Measurements from ENCODE around the gene PDE4A.
"Not testable (repeated sequence)": the region's sequence is repeated elsewhere in the genome, so short reads cannot be mapped to it uniquely, and the experiment has no call there.

PDE4A gene

GRCh38 chr19:10453852-10454251, 33.5 kb downstream of the PDE4A start:
- Histone ChIP-seq H3K27ac (ENCODE audit: low read depth, low read length) (no peak overlapping the region), H3K4me3 (ENCODE audit: low read depth in 1 of 2, low read length in 2 of 2) (no peak overlapping the region), H3K36me3 (ENCODE audit: insufficient read depth, low read length) (peaks cover 4% of the 10 kb centered on the region), H3K9ac (ENCODE audit: low read length) (no peak overlapping the region), H3K9me3 (ENCODE audit: low read length) (no peaks in the 10 kb centered on the region), H3K4me1 (ENCODE audit: insufficient read depth, low read length) (no peaks in the 10 kb centered on the region), H3K27me3 (ENCODE audit: control insufficient read depth in 1 of 2, insufficient read depth in 2 of 2, low read length in 2 of 2) (no peaks in the 10 kb centered on the region)

DNA sequence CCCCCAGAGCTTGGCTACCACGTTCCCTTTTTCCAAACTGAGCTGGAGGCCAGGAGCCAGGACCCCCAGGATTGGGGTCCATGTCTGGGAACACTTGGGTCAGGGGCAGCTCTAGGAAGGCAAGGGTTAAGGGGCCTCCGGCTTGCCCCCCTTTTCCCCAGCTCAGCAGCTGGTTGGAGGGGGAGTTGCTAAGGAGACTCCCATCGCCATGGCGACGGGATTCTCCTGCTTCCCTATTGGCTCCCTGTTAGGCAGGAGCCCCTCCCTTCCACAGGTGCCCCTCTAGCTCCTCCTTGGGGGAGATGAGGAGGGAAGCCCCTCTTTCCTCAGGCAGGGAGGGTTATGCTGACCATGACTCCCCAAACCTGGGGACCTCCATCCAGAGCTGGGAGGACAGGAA, 33.9 kb downstream of the PDE4A start:
- no peak overlapping the region for H3K27ac ChIP-seq (ENCODE audit: low read depth, low read length)
- H3K36me3 ChIP-seq (ENCODE audit: insufficient read depth, low read length): no peaks in the 10 kb centered on the region
- H3K9ac ChIP-seq (ENCODE audit: low read length): no peak overlapping the region
- H3K4me1 ChIP-seq (ENCODE audit: insufficient read depth, low read length): no peaks in the 10 kb centered on the region
- no peaks in the 10 kb centered on the region for H3K27me3 ChIP-seq (ENCODE audit: control insufficient read depth in 1 of 2, insufficient read depth in 2 of 2, low read length in 2 of 2)
- H3K9me3 ChIP-seq (ENCODE audit: low read length): no peaks in the 10 kb centered on the region
- no peak overlapping the region for H3K4me3 ChIP-seq (ENCODE audit: low read depth in 1 of 2, low read length in 2 of 2)

GRCh38 chr19:10458733-10459132, 38.4 kb downstream of the PDE4A start:
- H3K27me3 ChIP-seq (ENCODE audit: control insufficient read depth in 1 of 2, insufficient read depth in 2 of 2, low read length in 2 of 2); H3K9me3 ChIP-seq (ENCODE audit: low read length); H3K27ac ChIP-seq (ENCODE audit: low read depth, low read length); H3K4me1 ChIP-seq (ENCODE audit: insufficient read depth, low read length); H3K9ac ChIP-seq (ENCODE audit: low read length); H3K36me3 ChIP-seq (ENCODE audit: insufficient read depth, low read length); H3K4me3 ChIP-seq (ENCODE audit: low read depth in 1 of 2, low read length in 2 of 2): not testable (repeated sequence)

DNA sequence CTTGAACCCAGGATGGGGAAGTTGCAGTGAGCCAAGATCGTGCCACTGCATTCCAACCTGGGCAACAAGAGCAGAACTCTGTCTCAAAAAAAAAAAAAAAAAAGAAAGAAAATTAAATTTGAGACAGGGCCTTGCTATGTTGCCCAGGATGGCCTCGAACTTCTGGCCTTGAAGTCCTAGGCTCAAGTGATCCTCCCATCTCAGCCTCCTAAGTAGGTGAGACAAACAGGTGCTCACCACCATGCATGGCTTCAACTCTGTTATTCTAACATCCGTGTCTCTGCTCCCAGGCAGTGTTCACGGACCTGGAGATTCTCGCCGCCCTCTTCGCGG, 40.3 kb downstream of the PDE4A start:
- Histone ChIP-seq H3K36me3 (ENCODE audit: insufficient read depth, low read length) (peaks cover 15% of the 10 kb centered on the region), H3K9ac (ENCODE audit: low read length) (no peak overlapping the region), H3K9me3 (ENCODE audit: low read length) (no peaks in the 10 kb centered on the region), H3K4me1 (ENCODE audit: insufficient read depth, low read length) (peaks cover 5% of the 10 kb centered on the region), H3K4me3 (ENCODE audit: low read depth in 1 of 2, low read length in 2 of 2) (peak overlapping the region in 1 of 2 donors; percentile 26), H3K27ac (ENCODE audit: low read depth, low read length) (no peak overlapping the region), H3K27me3 (ENCODE audit: control insufficient read depth in 1 of 2, insufficient read depth in 2 of 2, low read length in 2 of 2) (no peaks in the 10 kb centered on the region)

DNA sequence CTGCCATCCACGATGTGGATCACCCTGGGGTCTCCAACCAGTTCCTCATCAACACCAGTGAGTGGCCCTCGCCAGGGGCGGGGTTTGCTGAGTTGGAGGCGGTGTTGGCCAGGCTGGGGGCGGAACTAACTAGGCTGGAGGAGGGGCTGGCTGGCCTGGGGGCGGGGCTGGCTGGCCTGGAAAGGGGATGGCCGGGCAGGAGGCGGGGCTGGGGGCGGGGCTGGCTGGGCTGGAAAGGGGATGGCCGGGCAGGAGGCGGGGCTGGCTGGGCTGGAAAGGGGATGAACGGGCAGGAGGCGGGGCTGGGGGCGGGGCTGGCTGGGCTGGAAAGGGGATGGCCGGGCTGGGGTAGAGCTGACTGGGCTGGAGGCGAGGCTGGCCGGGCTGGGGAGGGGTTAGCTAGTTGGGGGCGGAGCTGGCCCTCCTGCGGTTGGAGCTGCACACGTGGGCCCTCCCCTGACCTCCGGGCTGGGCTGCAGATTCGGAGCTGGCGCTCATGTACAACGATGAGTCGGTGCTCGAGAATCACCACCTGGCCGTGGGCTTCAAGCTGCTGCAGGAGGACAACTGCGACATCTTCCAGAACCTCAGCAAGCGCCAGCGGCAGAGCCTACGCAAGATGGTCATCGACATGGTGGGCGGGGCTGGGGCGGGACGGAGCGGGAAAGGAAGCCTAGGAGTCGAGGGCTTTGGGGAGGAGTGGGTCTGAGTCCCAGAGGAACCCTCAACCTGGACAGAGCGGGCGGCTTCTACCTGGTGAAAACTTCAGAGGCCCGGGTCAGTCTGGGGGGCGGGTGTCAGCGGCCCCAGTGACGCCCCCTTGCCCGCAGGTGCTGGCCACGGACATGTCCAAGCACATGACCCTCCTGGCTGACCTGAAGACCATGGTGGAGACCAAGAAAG, 41.0 kb downstream of the PDE4A start:
- Histone ChIP-seq H3K36me3 (ENCODE audit: insufficient read depth, low read length) (peaks cover 15% of the 10 kb centered on the region), H3K9me3 (ENCODE audit: low read length) (no peaks in the 10 kb centered on the region), H3K4me3 (ENCODE audit: low read depth in 1 of 2, low read length in 2 of 2) (peak overlapping the region; percentile 26 to 59), H3K4me1 (ENCODE audit: insufficient read depth, low read length) (peaks cover 5% of the 10 kb centered on the region), H3K9ac (ENCODE audit: low read length) (no peak overlapping the region), H3K27ac (ENCODE audit: low read depth, low read length) (no peak overlapping the region), H3K27me3 (ENCODE audit: control insufficient read depth in 1 of 2, insufficient read depth in 2 of 2, low read length in 2 of 2) (no peaks in the 10 kb centered on the region)

- not testable (repeated sequence) for H3K4me3 ChIP-seq (ENCODE audit: low read depth in 1 of 2, low read length in 2 of 2); H3K9ac ChIP-seq (ENCODE audit: low read length); H3K27me3 ChIP-seq (ENCODE audit: control insufficient read depth in 1 of 2, insufficient read depth in 2 of 2, low read length in 2 of 2); H3K4me1 ChIP-seq (ENCODE audit: insufficient read depth, low read length); H3K27ac ChIP-seq (ENCODE audit: low read depth, low read length); H3K9me3 ChIP-seq (ENCODE audit: low read length)
- H3K36me3 ChIP-seq (ENCODE audit: insufficient read depth, low read length): peaks cover 22% of the 10 kb centered on the region
Observed at GRCh38 chr19:10462042-10462441, 41.7 kb downstream of the PDE4A start.

- H3K9me3 ChIP-seq (ENCODE audit: low read length): no peaks in the 10 kb centered on the region
- H3K4me1 ChIP-seq (ENCODE audit: insufficient read depth, low read length): peaks cover 5% of the 10 kb centered on the region
- H3K4me3 ChIP-seq (ENCODE audit: low read depth in 1 of 2, low read length in 2 of 2): no peak overlapping the region
- no peak overlapping the region for H3K27ac ChIP-seq (ENCODE audit: low read depth, low read length)
- no peaks in the 10 kb centered on the region for H3K27me3 ChIP-seq (ENCODE audit: control insufficient read depth in 1 of 2, insufficient read depth in 2 of 2, low read length in 2 of 2)
- peaks cover 25% of the 10 kb centered on the region for H3K36me3 ChIP-seq (ENCODE audit: insufficient read depth, low read length)
- H3K9ac ChIP-seq (ENCODE audit: low read length): no peak overlapping the region
Observed at GRCh38 chr19:10462557-10462956, 42.2 kb downstream of the PDE4A start.

- Histone ChIP-seq H3K9ac (ENCODE audit: low read length) (no peak overlapping the region), H3K4me1 (ENCODE audit: insufficient read depth, low read length) (peaks cover 5% of the 10 kb centered on the region), H3K27me3 (ENCODE audit: control insufficient read depth in 1 of 2, insufficient read depth in 2 of 2, low read length in 2 of 2) (no peaks in the 10 kb centered on the region), H3K9me3 (ENCODE audit: low read length) (no peaks in the 10 kb centered on the region), H3K36me3 (ENCODE audit: insufficient read depth, low read length) (peaks cover 24% of the 10 kb centered on the region), H3K27ac (ENCODE audit: low read depth, low read length) (no peak overlapping the region), H3K4me3 (ENCODE audit: low read depth in 1 of 2, low read length in 2 of 2) (no peak overlapping the region)
Observed at GRCh38 chr19:10464456-10464855, 44.1 kb downstream of the PDE4A start.

- no peak overlapping the region for H3K9ac ChIP-seq (ENCODE audit: low read length)
- H3K36me3 ChIP-seq (ENCODE audit: insufficient read depth, low read length): peaks cover 20% of the 10 kb centered on the region
- no peaks in the 10 kb centered on the region for H3K9me3 ChIP-seq (ENCODE audit: low read length)
- H3K4me1 ChIP-seq (ENCODE audit: insufficient read depth, low read length): no peaks in the 10 kb centered on the region
- no peak overlapping the region for H3K4me3 ChIP-seq (ENCODE audit: low read depth in 1 of 2, low read length in 2 of 2)
- no peaks in the 10 kb centered on the region for H3K27me3 ChIP-seq (ENCODE audit: control insufficient read depth in 1 of 2, insufficient read depth in 2 of 2, low read length in 2 of 2)
- no peak overlapping the region for H3K27ac ChIP-seq (ENCODE audit: low read depth, low read length)
Observed at GRCh38 chr19:10467104-10467706, 46.9 kb downstream of the PDE4A start.

DNA sequence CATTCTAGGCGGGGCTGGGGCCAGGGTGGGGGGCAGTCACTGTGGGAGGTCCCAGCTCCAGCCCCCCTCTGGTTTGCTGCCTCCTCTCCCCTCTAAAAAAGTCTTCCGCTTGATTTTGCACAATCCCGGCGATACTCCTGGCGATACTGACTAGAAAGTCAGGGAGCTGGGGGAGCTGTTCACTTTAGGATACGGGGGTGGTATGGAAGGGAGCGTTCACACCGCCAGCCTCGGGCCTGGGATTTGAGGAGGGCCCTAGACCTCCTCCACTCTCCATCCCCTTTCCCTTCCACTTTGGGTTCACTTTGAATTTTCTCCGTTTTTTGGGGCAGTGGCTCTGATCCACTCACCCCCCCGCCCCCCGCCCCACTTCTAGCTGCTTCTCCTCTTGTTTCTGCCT, 47.8 kb downstream of the PDE4A start:
- H3K27me3 ChIP-seq (ENCODE audit: control insufficient read depth in 1 of 2, insufficient read depth in 2 of 2, low read length in 2 of 2): no peaks in the 10 kb centered on the region
- no peak overlapping the region for H3K27ac ChIP-seq (ENCODE audit: low read depth, low read length)
- H3K36me3 ChIP-seq (ENCODE audit: insufficient read depth, low read length): peaks cover 20% of the 10 kb centered on the region
- H3K4me3 ChIP-seq (ENCODE audit: low read depth in 1 of 2, low read length in 2 of 2): no peak overlapping the region
- no peaks in the 10 kb centered on the region for H3K4me1 ChIP-seq (ENCODE audit: insufficient read depth, low read length)
- H3K9ac ChIP-seq (ENCODE audit: low read length): no peak overlapping the region
- H3K9me3 ChIP-seq (ENCODE audit: low read length): no peaks in the 10 kb centered on the region

DNA sequence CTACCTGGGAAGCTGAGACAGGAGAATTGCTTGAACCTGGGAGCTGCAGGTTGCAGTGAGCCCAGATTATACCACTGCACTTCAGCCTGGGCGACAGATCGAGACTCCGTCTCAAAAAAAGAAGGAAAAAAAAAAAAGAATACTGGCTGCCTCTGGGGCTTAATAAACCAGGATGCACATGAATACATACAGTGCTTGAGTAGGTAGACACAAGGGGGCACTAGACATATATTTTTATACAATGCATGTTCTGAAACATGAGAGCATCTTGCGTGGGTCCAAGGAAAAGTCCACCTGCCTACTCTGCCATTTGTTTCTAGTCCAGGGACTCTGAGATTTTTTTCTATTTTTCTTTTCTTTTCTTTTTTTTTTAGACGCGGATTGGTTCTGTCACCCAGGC, 51.6 kb downstream of the PDE4A start:
- Histone ChIP-seq H3K4me1 (ENCODE audit: insufficient read depth, low read length) (no peaks in the 10 kb centered on the region), H3K36me3 (ENCODE audit: insufficient read depth, low read length) (peaks cover 5% of the 10 kb centered on the region), H3K27ac (ENCODE audit: low read depth, low read length) (no peak overlapping the region), H3K9me3 (ENCODE audit: low read length) (no peaks in the 10 kb centered on the region), H3K9ac (ENCODE audit: low read length) (no peak overlapping the region), H3K27me3 (ENCODE audit: control insufficient read depth in 1 of 2, insufficient read depth in 2 of 2, low read length in 2 of 2) (no peaks in the 10 kb centered on the region), H3K4me3 (ENCODE audit: low read depth in 1 of 2, low read length in 2 of 2) (no peak overlapping the region)

DNA sequence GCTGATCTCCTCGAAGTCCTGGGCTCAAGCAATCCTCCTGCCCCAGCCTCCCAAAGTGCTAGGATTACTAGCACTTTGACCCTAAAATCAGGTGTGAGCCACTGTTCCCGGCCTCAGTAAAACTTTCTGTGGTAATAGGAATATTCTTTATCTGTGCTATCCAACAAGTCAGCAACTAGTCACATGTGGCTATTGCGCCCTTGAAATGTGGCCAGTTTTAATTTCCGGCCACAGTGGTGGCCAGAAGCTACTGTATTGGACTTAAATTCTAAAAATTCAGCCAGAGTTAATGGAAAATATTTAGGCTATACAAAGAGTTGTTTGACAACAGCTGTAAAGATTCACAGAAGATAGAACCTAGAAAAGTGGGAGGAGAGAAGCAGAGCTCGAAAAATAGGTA, 52.9 kb downstream of the PDE4A start:
- H3K9me3 ChIP-seq (ENCODE audit: low read length): no peaks in the 10 kb centered on the region
- no peaks in the 10 kb centered on the region for H3K36me3 ChIP-seq (ENCODE audit: insufficient read depth, low read length)
- no peaks in the 10 kb centered on the region for H3K27me3 ChIP-seq (ENCODE audit: control insufficient read depth in 1 of 2, insufficient read depth in 2 of 2, low read length in 2 of 2)
- no peak overlapping the region for H3K9ac ChIP-seq (ENCODE audit: low read length)
- peaks cover under 1% of the 10 kb centered on the region for H3K4me1 ChIP-seq (ENCODE audit: insufficient read depth, low read length)
- no peak overlapping the region for H3K4me3 ChIP-seq (ENCODE audit: low read depth in 1 of 2, low read length in 2 of 2)
- H3K27ac ChIP-seq (ENCODE audit: low read depth, low read length): no peak overlapping the region

All from muscle layer of colon (tissue), 2 donors.